Right lobe of liver (tissue), 6 donors: ENCODE data around the gene IFNG-AS1. TPM values are rescaled to one million over a fixed set of nuclear protein-coding genes. Genes with fewer than 3 reads are reported as not detected.

Experiments used
- ATAC-seq, 4 donors: fragments of 200-7000 bp; cut with Tn5 transposase; one replicate each; pipeline ENCODE4 v1.9.1; 2020; ENCODE audit warnings: mild to moderate bottlenecking in 4 of 4, moderate library complexity in 4 of 4
- DNase-seq, 3 donors: peaks; one replicate each; pipeline ENCODE4 v3.0.0-alpha.2; 2020
- H3K27ac ChIP-seq, 3 donors: fragments of 200-600 bp; one replicate each; pipeline ENCODE4 v1.8.0; 2022
- H3K27me3 ChIP-seq, 2 donors: fragments of 200-600 bp; one replicate each; pipeline ENCODE4 v1.8.0; 2022
- H3K36me3 ChIP-seq, 4 donors: fragments of 200-600 bp; sonication (generic) in 1 of 4; one replicate each; pipeline versions ENCODE4 v1.5.1 to v1.8.0; 2017 to 2022; ENCODE audit warnings: control low read depth in 1 of 4
- H3K4me1 ChIP-seq, 4 donors: fragments of 200-600 bp; sonication (generic) in 1 of 4; one replicate each; pipeline versions ENCODE4 v1.5.1 to v1.8.0; 2017 to 2022; ENCODE audit warnings: control low read depth in 1 of 4
- H3K4me3 ChIP-seq, 3 donors: fragments of 200-600 bp; one replicate each; pipeline ENCODE4 v1.8.0; 2022
- H3K9me3 ChIP-seq, 4 donors: fragments of 200-600 bp; sonication (generic) in 1 of 4; one replicate each; pipeline versions ENCODE4 v1.5.1 to v1.8.0; 2017 to 2022; ENCODE audit warnings: control low read depth in 1 of 4
- CTCF ChIP-seq, 4 donors: fragments of 200-600 bp in 3 of 4; fragments of 450-650 bp in 1 of 4; IDR thresholded peaks; one replicate each; pipeline versions ENCODE4 v1.5.1 to v1.8.0; 2016 to 2022; ENCODE audit warnings: antibody characterized with exemption in 4 of 4, mild to moderate bottlenecking in 2 of 4
- POLR2A ChIP-seq: fragments of 450-650 bp; IDR thresholded peaks from one replicate; pipeline ENCODE4 v1.6.1; 2017; ENCODE audit warnings: antibody characterized with exemption, mild to moderate bottlenecking
- WGBS: methylation state at CpG from one replicate; pipeline ENCODE4 v1.1.6; 2018; ENCODE audit warnings: low coverage, low lambda C conversion rate; ENCODE audit not compliant: insufficient coverage; ENCODE audit errors: missing lambda C conversion rate; 5-methylcytosine and 5-hydroxymethylcytosine counted together
- intact Hi-C, 2 donors: fragments of 100-400 bp; cut with DNase I; formaldehyde crosslinking; loops; one replicate each; pipeline versions ENCODE4 v1.11.2 to v1.14.1; 2022
- total RNA-seq, 6 experiments: library from RNA; depleted of rRNA in 2 of 6; stranded (reverse); fragments of >200 nt in 2 of 6; fragmentation: NEBNext Ultra II Directional in 3 of 6; extraction: Animal tissue kit (Norgen Biotek cat#: 25700) in 3 of 6; gene quantifications; one replicate each; pipeline versions ENCODE4 v1.1.0 to v1.2.4, GENCODE V29; 2016 to 2023
- donor health status: DM: no; HTN: yes; CAD: no.
- donor health status: DM: no; HTN: no; CAD: no.
- donor health status: DM: no; HTN: no; CAD: no.
- donor health status: DM: no; HTN: yes; CAD: no.
- donor health status: DM: no; HTN: yes; CAD: no.

The IFNG-AS1 gene
- total RNA-seq, 6 experiments from 2014 or later = 0.24 TPM; not detected in 5

- no peaks in the 10 kb centered on the region for H3K36me3 ChIP-seq
- TF ChIP-seq CTCF (IDR thresholded peaks at IDR 0.05) = no peak
- TF ChIP-seq POLR2A = no peak
- no peaks in the 10 kb centered on the region for H3K27me3 ChIP-seq
- intact Hi-C loops = no loop called here
- no peak for ATAC-seq
- WGBS = 63% methylated on average over 4 of the region's 4 CpGs
- H3K9me3 ChIP-seq = no peaks in the 10 kb centered on the region
- H3K4me1 ChIP-seq = no peaks in the 10 kb centered on the region
- H3K4me3 ChIP-seq = no peak overlapping the region
- DNase-seq = no peak
- no peak overlapping the region for H3K27ac ChIP-seq
These were observed 20.0 kb upstream of the IFNG-AS1 start for GRCh38 chr12:67969134-67969802.

- no peak for DNase-seq
- H3K4me1 ChIP-seq = no peaks in the 10 kb centered on the region
- H3K4me3 ChIP-seq = no peak overlapping the region
- ATAC-seq = no peak
- no peak for TF ChIP-seq CTCF (IDR thresholded peaks at IDR 0.05)
- no peak for TF ChIP-seq POLR2A
- WGBS = 58% methylated on average over 1 of the region's 1 CpG
- no peak overlapping the region for H3K27ac ChIP-seq
- intact Hi-C loops = no loop called here
- no peaks in the 10 kb centered on the region for H3K9me3 ChIP-seq
- H3K27me3 ChIP-seq = no peaks in the 10 kb centered on the region
- no peaks in the 10 kb centered on the region for H3K36me3 ChIP-seq
These were observed 11.6 kb upstream of the IFNG-AS1 start for GRCh38 chr12:67977668-67978067.

- Histone ChIP-seq H3K36me3 (no peaks in the 10 kb centered on the region), H3K27me3 (no peaks in the 10 kb centered on the region), H3K4me3 (no peak overlapping the region), H3K27ac (no peak overlapping the region), H3K4me1 (no peaks in the 10 kb centered on the region), H3K9me3 (no peaks in the 10 kb centered on the region)
- intact Hi-C loops = no loop called here
- DNase-seq (no peak), ATAC-seq (no peak)
- TF ChIP-seq CTCF (IDR thresholded peaks at IDR 0.05) (no peak), POLR2A (no peak)
- 100% methylated on average over 1 of the region's 1 CpG for WGBS
These were observed 8.9 kb upstream of the IFNG-AS1 start for GRCh38 chr12:67980391-67980790.

GRCh38 chr12:67981287-67982162 lies 7.7 kb upstream of the IFNG-AS1 start:
- Histone ChIP-seq H3K4me3 (no peak overlapping the region), H3K27me3 (no peaks in the 10 kb centered on the region), H3K27ac (no peak overlapping the region), H3K4me1 (no peaks in the 10 kb centered on the region), H3K9me3 (no peaks in the 10 kb centered on the region), H3K36me3 (no peaks in the 10 kb centered on the region)
- ATAC-seq = no peak
- WGBS = 61% methylated on average over 4 of the region's 4 CpGs
- intact Hi-C loops = no loop called here
- no peak for TF ChIP-seq POLR2A
- TF ChIP-seq CTCF (IDR thresholded peaks at IDR 0.05) = no peak
- no peak for DNase-seq
